ENCODE data around the gene ZNFX1. TPM values are rescaled to one million over a fixed set of nuclear protein-coding genes. Genes with fewer than 3 reads are reported as not detected.
"Not testable (repeated sequence)": the region's sequence is repeated elsewhere in the genome, so short reads cannot be mapped to it uniquely, and the experiment has no call there.

ZNFX1 gene
- total RNA-seq, 1 experiment from 2014 or later = 33.8 TPM

DNA sequence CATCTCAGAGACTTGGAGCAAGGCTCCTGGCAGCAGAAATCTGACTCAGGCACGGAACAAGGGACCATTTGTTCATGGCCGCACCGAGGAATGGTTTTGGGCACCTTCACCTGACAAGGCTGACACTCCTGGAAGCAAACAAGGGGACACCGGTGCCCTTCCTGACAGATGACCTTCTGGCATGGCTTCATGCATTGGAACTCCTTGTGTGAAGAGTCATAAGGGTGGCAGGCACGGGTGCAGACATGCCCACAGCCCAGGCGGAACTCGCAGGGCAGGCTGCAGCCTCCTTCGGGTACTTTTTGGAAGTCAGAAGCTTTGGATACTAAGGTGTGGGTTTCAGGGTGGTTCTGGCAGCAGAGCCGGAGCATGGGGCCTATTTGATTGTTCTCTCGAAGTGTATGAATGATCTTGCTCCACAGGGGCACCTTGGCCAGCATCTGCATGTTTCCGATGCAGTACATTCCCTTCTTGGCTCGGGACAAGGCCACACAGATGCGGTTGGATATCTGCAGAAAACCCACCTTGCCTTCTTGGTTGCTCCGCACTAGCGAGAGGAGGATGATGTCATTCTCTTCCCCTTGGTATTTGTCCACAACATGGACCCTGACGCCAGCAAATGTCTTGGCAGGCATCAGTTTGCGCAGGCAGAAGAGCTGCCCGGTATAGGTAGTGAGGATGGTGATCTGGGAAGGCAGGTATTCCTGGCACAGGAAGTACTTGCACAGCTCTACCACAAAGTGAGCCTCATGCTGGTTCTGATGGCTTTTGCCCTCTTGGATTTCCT is 28.8 kb downstream of the ZNFX1 start:
- DNase-seq (ENCODE audit: low spot score) = no peak

DNA sequence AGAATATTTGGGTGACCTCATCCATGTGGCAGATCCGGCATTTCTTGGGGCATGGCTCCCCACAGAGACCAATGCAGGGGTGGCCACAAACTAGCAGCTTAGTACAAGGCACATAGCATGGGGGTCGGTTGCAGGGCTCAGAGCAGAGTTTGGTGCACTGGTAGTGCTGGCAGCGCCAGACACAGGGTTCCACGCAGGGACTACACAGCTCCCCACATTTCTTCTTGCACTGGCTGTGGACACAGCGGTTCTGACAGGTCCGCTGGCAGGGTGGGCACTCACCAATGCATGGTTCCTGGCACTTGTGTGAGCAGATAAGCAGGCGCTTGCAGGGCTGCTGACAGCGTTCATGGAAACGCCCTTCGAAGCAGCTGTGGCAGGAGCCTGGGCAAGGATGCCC is 29.6 kb downstream of the ZNFX1 start:
- no peak for DNase-seq (ENCODE audit: low spot score)

DNA sequence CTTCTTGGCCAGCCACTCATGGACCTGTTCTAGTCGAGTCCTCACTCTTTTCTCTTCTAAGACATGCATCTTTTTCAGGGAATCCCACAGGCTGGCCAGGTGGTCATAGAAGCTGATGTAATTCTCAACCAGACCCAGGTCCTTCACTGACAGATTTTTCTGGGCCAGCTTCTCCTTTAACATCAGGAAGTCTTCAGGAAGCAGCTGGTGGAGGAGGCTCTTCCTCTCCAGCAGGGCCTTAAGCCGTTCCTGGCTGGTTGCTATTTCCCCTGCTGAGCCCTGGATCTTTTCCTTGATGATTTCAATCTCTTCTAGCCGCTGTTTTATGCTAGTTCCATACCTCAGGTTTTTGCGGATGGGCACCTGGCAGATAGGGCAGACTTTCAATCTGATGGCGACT is 30.1 kb downstream of the ZNFX1 start:
- no peak for DNase-seq (ENCODE audit: low spot score)

DNA sequence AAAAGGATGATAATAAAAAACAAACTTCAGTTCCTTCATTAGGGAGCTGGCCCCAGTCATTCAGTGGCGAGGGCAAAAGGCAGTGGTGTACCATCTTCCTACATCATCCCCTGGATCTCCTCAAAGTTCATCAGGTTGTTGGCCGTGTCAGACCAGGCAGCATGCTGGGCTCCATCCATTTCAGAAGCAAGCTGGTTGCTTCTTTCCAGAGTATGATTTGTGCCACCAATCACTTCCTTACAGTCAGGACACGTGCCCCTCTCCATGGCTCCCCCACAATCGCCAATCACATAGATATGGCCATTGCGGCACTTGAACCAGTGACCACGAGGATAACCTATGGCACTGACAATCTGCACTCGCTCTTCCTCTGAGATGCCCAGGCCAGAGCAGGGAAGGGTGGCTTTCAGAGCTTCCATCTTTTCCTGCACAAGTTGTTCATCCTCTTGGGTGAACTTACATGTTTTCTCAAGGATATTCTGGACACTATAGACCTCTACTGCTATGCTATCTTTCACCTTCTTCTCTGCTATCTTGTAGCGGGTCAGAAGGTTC is 30.6 kb downstream of the ZNFX1 start:
- DNase-seq (ENCODE audit: low spot score) = no peak

DNA sequence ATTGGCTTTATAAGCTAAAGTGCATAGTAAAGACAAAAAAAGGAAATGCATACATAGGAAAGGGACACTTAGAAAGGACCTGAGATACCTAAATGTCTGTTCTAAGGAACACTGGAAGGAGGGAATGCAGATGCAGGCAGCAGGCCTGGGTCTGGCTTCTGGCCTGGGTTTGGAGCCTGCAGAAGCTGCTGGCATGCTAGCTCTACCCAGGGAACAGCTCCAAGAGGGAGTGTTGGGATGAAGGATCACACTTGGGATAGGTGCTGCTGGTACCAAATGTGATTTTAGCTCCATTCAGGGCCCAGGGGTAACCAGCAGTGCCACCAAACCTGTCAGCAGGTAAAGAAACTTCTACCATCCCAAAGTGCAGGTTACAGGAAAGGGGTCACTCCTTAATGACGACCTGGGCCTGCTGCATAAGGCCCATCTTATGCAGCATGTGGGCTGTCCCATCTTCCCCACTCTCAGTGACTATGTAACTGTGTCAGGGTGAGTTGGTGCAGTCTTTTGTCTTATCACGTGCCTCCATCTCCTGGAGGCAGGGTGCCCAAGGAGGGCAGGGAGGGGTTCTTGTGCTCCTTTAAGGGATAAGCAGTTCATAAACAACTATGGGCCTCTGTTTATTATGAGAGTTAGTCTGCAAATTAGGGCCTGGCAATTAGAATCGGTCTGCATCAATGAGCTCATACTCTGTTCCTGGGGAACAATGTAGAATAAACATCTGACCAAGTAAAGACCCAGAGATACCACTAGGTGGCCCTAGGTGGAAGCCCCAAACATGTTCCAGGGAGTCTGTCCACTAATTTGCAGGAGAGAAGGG is 31.7 kb downstream of the ZNFX1 start:
- DNase-seq (ENCODE audit: low spot score) = peak; percentile 61

DNA sequence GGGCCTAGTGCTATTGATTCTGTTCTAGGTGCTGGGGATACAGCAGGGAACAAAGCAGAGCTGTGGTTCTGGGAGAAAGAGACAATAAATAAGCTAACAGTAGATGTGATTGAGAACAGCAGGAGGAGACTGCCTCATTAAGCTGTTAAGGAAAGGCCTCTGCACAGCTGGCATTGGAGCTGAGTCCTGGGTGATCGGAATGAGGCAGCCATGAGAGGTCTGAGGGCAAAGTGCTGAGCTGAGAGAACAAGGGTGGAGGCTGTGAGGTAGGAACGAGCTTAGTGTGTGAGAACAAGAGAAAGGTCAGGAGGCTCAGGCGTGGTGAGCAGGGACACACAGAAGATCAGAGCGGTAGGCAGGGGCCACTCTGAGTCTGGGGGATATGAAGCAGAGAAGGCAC is 40.3 kb downstream of the ZNFX1 start:
- no peak for DNase-seq (ENCODE audit: low spot score)

DNA sequence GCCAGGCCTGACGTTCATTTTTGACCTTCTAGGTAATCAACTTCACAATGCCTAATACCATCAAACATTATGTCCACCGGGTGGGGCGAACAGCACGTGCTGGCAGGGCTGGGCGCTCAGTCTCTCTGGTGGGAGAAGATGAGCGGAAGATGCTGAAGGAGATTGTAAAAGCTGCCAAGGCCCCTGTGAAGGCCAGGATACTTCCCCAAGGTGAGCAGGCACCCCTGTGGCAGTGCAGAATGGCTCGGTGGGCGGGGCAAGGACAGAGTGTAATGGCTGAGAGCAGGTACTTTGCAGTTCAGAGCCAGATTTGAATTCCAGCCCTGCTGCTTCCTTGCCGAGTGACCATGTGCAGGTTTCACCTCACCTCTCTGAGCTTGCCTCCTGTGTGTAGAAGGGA is 41.6 kb downstream of the ZNFX1 start:
- no peak for DNase-seq (ENCODE audit: low spot score)

DNA sequence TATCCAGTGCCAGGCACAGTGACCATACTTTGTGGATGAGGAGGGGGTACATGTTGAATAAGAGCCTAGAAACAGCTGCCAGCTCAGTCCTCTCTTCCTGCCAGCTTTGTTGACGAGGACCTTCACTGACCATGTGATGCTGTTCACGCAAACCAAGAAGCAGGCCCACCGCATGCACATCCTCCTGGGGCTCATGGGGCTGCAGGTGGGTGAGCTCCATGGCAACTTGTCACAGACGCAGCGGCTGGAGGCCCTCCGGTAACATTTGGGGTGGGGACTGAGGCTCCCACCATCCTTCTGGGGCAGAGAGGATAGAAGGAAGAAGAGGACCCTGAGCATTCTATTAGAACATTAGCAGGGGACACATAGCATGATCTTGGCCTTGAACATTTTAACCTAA is 43.0 kb downstream of the ZNFX1 start:
- DNase-seq (ENCODE audit: low spot score) = no peak

DNA sequence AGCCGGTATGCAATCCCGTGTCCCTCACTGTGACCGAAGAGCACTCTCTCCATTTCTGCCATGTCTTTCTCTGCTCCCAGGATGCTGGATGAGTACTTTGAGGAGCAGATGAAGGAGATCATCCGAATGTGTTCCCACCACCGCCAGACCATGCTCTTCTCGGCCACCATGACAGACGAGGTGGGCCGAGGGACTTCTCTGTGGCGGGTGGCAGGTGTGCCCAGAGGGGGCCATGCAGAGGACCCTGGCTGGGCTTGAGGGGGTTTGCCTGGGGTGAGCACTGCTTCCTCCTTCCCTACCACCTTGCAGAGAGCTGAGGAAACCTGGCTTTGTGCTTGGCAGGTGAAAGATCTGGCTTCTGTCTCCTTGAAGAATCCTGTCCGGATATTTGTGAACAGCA is 44.6 kb downstream of the ZNFX1 start:
- DNase-seq (ENCODE audit: low spot score) = no peak

DNA sequence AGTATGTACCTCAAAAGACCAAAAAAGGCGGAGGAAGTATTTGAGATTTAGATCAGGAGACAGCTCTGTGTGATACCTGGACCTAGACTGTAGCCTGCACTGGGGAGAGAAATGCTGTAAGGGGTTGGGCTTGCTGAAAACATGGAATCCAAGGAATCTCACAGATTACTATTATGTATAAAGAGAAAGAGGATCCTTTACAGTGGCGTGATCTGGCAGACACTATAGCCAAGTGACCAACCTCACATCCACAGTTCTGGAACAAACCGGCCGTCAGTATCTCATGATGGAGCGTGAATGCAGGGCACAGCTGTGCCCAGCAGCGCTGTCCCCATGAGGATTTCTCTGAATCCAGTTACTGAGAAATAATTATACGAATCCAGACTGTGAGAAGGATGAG is 46.4 kb downstream of the ZNFX1 start:
- DNase-seq (ENCODE audit: low spot score) = no peak

DNA sequence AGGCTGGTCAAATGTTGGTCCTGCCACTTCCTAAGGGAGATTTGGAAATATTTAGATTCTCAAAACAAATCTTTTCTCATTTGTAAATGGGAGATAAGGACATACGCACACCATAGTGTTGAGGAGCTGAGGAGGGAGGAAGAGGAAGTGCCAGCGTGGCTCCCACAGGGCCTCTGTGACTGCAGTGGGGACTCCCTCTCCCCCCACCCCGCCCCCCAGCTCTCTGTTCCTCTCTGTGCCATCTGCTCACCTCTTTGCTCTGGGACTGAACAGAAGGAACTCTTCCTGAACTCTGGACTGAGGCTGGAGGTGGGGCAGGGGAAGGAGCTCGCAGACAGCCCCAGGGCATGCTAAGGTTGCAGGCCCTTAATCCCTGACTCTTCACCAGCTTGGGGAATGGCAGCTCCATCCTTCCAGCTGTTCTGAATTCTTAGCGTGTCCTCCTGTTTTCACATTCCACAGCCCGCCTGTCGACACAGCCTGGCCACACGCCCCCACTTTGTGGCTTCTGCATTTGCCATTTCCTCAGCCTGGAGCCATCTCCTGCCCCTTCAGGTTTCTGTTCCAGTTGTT is 47.2 kb downstream of the ZNFX1 start:
- no peak for DNase-seq (ENCODE audit: low spot score)

DNA sequence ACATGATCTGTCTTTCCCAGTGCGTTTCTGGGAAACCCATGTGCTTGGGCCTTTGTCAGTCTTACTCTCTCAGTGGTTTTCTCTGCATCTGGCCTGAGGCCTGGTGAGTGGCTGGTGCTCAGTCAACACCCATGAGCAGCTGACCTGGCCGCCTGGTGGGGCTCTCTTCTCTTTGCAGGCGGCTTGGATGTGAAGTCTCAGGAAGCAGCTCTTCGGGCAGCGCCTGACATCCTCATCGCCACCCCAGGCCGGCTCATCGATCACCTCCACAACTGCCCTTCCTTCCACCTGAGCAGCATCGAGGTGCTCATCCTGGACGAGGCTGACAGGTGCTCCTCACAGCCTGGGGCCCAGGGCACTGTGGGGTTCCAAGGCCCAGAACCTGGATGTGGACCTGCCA is 47.8 kb downstream of the ZNFX1 start:
- no peak for DNase-seq (ENCODE audit: low spot score)

DNA sequence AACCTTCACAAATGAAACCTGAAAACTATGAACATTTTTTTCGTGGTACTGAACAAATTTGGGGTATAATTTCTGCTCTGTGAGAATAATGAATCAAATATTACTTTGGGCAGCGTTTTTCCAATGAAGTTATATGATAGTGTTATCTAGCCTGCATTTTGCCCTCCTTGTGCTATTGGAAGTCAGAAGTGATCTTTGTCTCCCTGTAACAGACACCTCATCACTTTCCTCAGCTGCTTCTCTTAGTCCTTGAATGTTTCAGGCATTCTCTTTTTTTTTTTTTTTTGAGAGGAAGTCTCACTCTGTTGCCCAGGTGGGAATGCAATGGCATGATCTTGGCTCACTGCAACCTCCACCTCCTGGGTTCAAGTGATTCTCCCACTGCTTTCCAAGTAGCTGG is 48.5 kb downstream of the ZNFX1 start:
- DNase-seq (ENCODE audit: low spot score) = no peak

DNA sequence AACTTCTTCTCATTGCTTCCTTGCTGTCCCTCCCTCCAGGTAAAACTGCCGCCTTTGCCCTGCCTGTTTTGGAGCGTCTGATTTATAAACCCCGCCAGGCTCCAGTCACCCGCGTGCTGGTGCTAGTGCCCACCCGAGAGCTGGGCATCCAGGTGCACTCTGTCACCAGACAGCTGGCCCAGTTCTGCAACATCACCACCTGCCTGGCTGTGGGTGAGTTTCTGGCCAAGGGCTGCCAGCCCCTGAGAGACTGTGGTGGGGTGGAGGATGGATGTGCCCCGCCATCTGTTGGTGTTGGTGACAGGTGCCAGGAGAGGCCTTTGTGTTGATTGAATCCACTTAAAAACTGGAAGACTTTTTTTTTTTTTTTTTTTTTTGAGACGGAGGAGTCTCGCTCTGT is 49.2 kb downstream of the ZNFX1 start:
- DNase-seq (ENCODE audit: low spot score) = no peak

DNA sequence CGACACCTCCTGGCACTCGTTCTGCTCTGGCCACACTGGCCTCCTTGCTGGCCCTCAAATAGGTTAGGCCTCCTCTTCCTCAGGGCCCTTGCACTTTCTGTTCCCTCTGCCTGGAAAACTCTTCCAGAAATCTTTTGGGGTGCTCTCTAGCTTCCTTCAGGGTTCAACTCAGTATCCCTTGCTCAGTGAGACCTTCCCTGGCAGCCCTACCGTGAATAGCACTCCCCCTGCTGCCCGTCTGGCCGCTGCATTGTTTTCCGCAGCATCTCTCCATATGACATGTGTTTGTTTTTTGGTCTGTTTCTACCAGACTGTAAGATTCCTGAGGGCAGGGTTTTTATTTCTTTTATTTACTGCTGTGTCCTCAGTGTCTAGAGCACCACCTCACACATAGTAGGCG is 52.0 kb downstream of the ZNFX1 start:
- DNase-seq (ENCODE audit: low spot score) = no peak

DNA sequence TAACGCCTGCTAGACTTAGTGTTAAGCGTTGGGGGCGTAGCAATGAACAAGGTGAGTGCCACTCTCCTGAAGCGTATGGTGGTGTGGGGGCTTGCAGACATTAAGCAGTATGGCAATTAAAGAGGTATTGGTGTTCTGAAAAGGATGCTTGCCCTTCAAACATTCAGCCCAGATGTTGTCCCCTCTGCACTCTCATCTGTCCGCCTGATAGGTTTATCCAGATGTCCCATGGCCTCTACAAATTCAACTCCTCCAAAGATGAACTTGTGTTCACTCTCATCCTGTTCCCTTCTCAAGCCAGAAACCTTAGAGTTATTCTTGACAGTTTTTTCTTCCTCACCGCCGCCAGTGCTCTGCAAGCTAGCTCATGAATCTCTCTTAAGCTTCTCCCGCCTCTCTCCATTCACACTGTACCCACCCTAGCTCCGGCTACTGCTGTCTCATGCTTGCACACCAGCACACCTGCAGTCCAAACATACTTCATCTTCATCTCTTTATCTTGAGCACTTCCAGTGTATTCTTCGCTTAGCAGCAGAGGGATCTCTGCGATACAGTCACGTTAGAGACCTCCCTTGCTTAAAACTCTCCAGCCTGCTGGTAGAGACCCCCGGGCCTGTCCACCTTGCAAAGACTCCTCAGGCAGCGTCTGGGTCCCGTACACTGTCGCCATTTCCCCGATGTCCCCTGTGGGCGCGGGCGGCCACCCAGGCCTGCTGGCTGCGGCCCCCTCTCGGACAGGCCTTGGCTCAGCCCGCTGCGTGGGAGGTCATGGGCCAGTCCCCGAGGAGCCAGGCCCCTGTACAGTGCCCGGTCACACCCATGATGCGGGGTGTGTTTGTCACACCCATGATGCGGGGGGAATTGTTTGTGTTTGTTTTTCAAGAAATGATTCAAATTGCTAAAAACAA is 57.7 kb downstream of the ZNFX1 start:
- no peak for DNase-seq (ENCODE audit: low spot score)

DNA sequence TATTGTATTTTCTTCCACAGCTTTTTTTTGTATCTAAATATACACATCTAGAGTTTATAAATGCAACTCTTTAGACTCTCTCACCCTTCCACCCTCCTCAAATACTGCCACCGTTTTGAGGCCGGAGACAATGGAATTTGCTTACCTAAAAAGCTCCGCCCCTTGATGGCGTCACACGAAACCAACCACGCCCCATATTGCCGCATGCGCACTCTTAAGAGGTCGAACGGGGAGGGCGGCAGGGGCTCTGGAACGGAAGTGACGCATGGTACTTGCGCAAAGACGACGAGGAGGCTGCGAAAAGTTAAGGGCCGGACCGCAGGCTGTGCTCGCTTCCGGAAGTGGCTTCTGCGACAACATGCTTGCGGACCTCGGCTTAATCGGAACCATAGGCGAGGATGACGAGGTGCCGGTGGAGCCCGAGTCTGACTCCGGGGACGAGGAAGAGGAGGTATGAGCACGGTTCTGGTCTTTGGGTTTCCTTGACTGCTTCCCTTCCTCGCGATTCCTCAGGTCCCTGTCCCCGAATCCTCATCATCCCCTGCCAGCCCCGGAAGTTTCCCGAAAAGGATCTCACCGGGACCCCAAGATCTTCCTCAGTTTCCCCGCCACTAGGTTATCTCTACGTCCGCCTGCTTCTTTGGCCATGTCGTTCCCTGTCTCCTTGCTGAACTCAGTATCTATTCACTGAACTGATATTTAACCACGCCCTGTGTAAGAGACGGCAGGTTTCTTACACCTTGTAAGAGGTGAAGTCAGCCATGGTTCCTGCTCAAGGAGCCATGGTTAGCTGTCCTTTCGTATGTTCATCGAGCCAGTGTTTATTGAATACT is 58.5 kb downstream of the ZNFX1 start, which contains the start of gene DDX27:
Gene DDX27, plus strand, starts transcription at position 326 of the 833 bp plus-strand sequence. Its CDS starts 33 bp downstream, at position 359.
- peak; percentile 97 for DNase-seq (ENCODE audit: low spot score)

DNA sequence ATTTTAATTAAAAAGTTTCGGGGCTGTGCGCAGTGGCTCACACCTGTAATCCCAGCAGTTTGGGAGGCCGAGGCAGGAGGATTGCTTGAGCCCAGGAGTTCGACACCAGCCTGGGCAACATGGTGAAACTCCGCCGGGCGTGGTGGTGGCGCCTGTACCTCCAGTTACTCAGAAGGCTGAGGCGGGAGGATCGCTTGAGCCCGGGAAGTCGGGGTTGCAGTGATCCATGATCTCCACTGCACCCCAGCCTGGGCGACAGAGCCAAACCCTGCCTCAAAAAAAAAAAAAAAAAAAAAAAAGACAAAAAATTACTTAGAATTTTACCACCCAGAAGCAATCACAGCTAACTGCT is 59.1 kb downstream of the ZNFX1 start:
- DNase-seq (ENCODE audit: low spot score) = not testable (repeated sequence)

DNA sequence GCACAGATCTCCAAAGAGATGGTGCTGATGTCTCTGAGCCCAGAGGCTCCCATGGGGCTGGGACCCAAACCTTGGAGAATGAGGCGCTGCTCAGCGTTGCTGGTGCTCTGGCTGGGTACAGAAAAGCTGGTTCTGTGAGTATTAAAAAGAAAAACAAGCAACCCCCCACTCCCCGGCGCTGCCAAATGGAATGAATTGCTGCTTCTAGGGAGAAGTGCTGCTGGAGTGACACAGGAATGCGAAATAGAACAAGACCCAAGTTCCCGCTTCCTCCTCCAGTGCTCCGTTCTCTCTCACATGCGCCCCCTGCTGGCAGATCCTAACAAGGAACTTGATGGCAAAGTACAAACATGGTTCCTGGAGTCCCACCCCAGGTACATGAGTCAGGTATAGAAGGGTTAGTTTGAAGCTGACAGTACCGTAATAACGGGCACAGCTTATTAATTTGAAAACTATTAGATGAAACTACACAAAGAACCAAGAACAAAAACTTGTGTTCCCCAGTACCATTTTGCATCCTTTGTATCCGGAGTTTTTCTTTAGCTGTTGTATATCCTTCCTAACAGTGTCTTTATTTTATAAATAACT is 60.8 kb downstream of the ZNFX1 start:
- peak; percentile 90 for DNase-seq (ENCODE audit: low spot score)

DNA sequence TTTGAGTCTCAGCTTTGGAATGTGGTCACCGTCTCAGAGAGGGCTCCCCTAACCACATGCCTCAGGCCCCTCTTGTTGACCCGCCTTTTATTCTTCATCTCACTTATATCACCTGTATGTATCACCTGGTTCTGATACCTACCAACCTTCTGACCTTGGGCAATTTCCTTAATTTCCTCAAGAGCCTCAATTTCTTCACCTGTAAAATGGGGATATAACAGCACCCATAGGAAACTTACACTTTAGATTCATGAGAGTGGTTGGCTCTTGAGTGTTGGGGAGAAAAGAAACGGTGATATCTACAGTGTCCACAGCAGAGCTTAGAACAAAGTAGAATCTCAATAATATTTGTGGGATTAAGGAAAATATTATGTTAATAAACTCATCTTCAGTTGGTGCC is 62.6 kb downstream of the ZNFX1 start:
- DNase-seq (ENCODE audit: low spot score) = no peak
